H9 (cell line): ENCODE measurements around the gene BCAR3. TPM values are rescaled to one million over a fixed set of nuclear protein-coding genes. Genes with fewer than 3 reads are reported as not detected.

Experiments
- DNase-seq: peaks from one replicate; pipeline ENCODE4 v3.0.0-alpha.2; 2017
- H2AFZ ChIP-seq: one replicate; pipeline ENCODE4 v1.6.1; 2013; ENCODE audit warnings: mild to moderate bottlenecking, low read length, control low read depth, moderate library complexity
- H2AK5ac ChIP-seq: 2 replicates; pipeline ENCODE4 v1.6.1; 2013; ENCODE audit warnings: low read length, control low read depth, mixed read lengths; ENCODE audit not compliant: insufficient read length
- H2BK120ac ChIP-seq: one replicate; pipeline ENCODE4 v1.6.1; 2013; ENCODE audit warnings: low read depth, mild to moderate bottlenecking, low read length, control low read depth, inconsistent platforms; ENCODE audit not compliant: poor library complexity, severe bottlenecking
- H2BK12ac ChIP-seq: 2 replicates; pipeline ENCODE4 v1.6.1; 2013; ENCODE audit warnings: low read length, control low read depth, mixed read lengths, low read depth; ENCODE audit not compliant: insufficient read length
- H2BK15ac ChIP-seq: 2 replicates; pipeline ENCODE4 v1.6.1; 2013; ENCODE audit warnings: low read depth, low read length, control low read depth
- H2BK20ac ChIP-seq: one replicate; pipeline ENCODE4 v1.6.1; 2013; ENCODE audit warnings: low read depth, mild to moderate bottlenecking, low read length, control low read depth, inconsistent platforms; ENCODE audit not compliant: poor library complexity, severe bottlenecking
- H2BK5ac ChIP-seq: 2 replicates; pipeline ENCODE4 v1.6.1; 2013; ENCODE audit warnings: low read length, control low read depth, mixed read lengths; ENCODE audit not compliant: insufficient read length
- H3K14ac ChIP-seq: 2 replicates; pipeline ENCODE4 v1.6.1; 2013; ENCODE audit warnings: low read length, control low read depth; ENCODE audit not compliant: insufficient read depth
- H3K18ac ChIP-seq: 2 replicates; pipeline ENCODE4 v1.6.1; 2013; ENCODE audit warnings: low read depth, mild to moderate bottlenecking, mixed read lengths, low read length, control low read depth; ENCODE audit not compliant: insufficient read length
- H3K23ac ChIP-seq: 2 replicates; pipeline ENCODE4 v1.6.1; 2013; ENCODE audit warnings: low read length, control low read depth, mixed read lengths, low read depth; ENCODE audit not compliant: insufficient read length
- H3K23me2 ChIP-seq: 2 replicates; pipeline ENCODE4 v1.6.1; 2013; ENCODE audit warnings: low read depth, mild to moderate bottlenecking, mixed read lengths, low read length, control low read depth; ENCODE audit not compliant: insufficient read length, poor library complexity, severe bottlenecking
- H3K27ac ChIP-seq: 2 replicates; pipeline ENCODE4 v1.5.1; 2013; ENCODE audit warnings: low read length, control low read depth, mixed read lengths, low read depth; ENCODE audit not compliant: insufficient read length
- H3K27me3 ChIP-seq: 2 replicates; pipeline ENCODE4 v1.6.1; 2013; ENCODE audit warnings: low read length, control low read depth, inconsistent platforms; ENCODE audit not compliant: insufficient read depth
- H3K4ac ChIP-seq: 2 replicates; pipeline ENCODE4 v1.6.1; 2013; ENCODE audit warnings: low read depth, mild to moderate bottlenecking, control low read depth, inconsistent platforms, low read length, moderate library complexity
- H3K4me1 ChIP-seq: 2 replicates; pipeline ENCODE4 v1.6.1; 2013; ENCODE audit warnings: low read length, control low read depth, inconsistent platforms; ENCODE audit not compliant: insufficient read depth
- H3K4me2 ChIP-seq: 2 replicates; pipeline ENCODE4 v1.6.1; 2013; ENCODE audit warnings: low read length, control low read depth, mixed read lengths; ENCODE audit not compliant: insufficient read length, insufficient read depth
- H3K56ac ChIP-seq: 2 replicates; pipeline ENCODE4 v1.6.1; 2013; ENCODE audit warnings: low read depth, mild to moderate bottlenecking, mixed read lengths, low read length, control low read depth; ENCODE audit not compliant: insufficient read length
- H3K79me1 ChIP-seq: 2 replicates; pipeline ENCODE4 v1.6.1; 2013; ENCODE audit warnings: low read depth, mild to moderate bottlenecking, moderate library complexity, low read length, control low read depth, inconsistent platforms; ENCODE audit not compliant: insufficient read depth, poor library complexity, severe bottlenecking
- H3K79me2 ChIP-seq: 2 replicates; pipeline ENCODE4 v1.6.1; 2013; ENCODE audit warnings: low read length, control low read depth, inconsistent platforms; ENCODE audit not compliant: insufficient read depth
- H3K9ac ChIP-seq: 2 replicates; pipeline ENCODE4 v1.6.1; 2013; ENCODE audit warnings: low read length, control low read depth, mixed read lengths; ENCODE audit not compliant: insufficient read length; ENCODE audit errors: extremely low read depth
- H3K9me3 ChIP-seq: one replicate; pipeline ENCODE4 v1.6.1; 2013; ENCODE audit warnings: low read depth, low read length, inconsistent platforms; ENCODE audit not compliant: control insufficient read depth
- H3T11ph ChIP-seq: one replicate; pipeline ENCODE4 v1.6.1; 2013; ENCODE audit warnings: mild to moderate bottlenecking, low read length, control low read depth, inconsistent platforms
- H4K20me1 ChIP-seq: one replicate; pipeline ENCODE4 v1.6.1; 2013; ENCODE audit not compliant: control insufficient read depth, insufficient read length, insufficient read depth
- H4K5ac ChIP-seq: 2 replicates; pipeline ENCODE4 v1.6.1; 2013; ENCODE audit warnings: low read depth, mild to moderate bottlenecking, mixed read lengths, low read length, control low read depth; ENCODE audit not compliant: insufficient read length
- H4K8ac ChIP-seq: replicated peaks from 2 replicates; pipeline ENCODE4 v1.6.1; 2013; ENCODE audit warnings: low read length, control low read depth, mixed read lengths, low read depth; ENCODE audit not compliant: insufficient read length
- H4K91ac ChIP-seq: 2 replicates; pipeline ENCODE4 v1.6.1; 2013; ENCODE audit warnings: low read depth, mild to moderate bottlenecking, moderate library complexity, mixed read lengths, low read length, control low read depth; ENCODE audit not compliant: insufficient read length
- H3K27ac Mint-ChIP-seq, 3 experiments: 2 replicates in 2 of 3; 3 replicates in 1 of 3; pipeline ENCODE4 v1.8.0; 2020 to 2021; ENCODE audit warnings: mixed read lengths in 3 of 3, mild to moderate bottlenecking in 1 of 3, moderate library complexity in 1 of 3
- H3K27me3 Mint-ChIP-seq: 2 replicates; pipeline ENCODE4 v1.8.0; 2021; ENCODE audit warnings: low read depth, mild to moderate bottlenecking, moderate library complexity, mixed read lengths
- H3K36me3 Mint-ChIP-seq, 3 experiments: 2 replicates in 2 of 3; 3 replicates in 1 of 3; pipeline ENCODE4 v1.8.0; 2020 to 2021; ENCODE audit warnings: low read depth in 3 of 3, mixed read lengths in 3 of 3; ENCODE audit not compliant: insufficient read depth in 1 of 3
- H3K4me1 Mint-ChIP-seq, 2 experiments: 2 replicates each; pipeline ENCODE4 v1.8.0; 2020; ENCODE audit warnings: mixed read lengths in 2 of 2
- H3K4me3 Mint-ChIP-seq, 2 experiments: 2 replicates in 1 of 2; 3 replicates in 1 of 2; pipeline ENCODE4 v1.8.0; 2020 to 2021; ENCODE audit warnings: mild to moderate bottlenecking in 2 of 2, mixed read lengths in 2 of 2, moderate library complexity in 1 of 2
- H3K9me3 Mint-ChIP-seq, 2 experiments: 2 replicates in 1 of 2; 3 replicates in 1 of 2; pipeline ENCODE4 v1.8.0; 2020; ENCODE audit warnings: mild to moderate bottlenecking in 2 of 2, mixed read lengths in 2 of 2, moderate library complexity in 1 of 2
- WGBS: extraction: QIAGEN DNeasy Blood & Tissue Kit; methylation state at CpG from one replicate; pipeline ENCODE4 v1.1.7; 2013; ENCODE audit warnings: missing lambda C conversion rate, low lambda C conversion rate, mixed read lengths; ENCODE audit not compliant: insufficient read length; ENCODE audit errors: extremely low coverage; 5-methylcytosine and 5-hydroxymethylcytosine counted together
- total RNA-seq: library from RNA; stranded (reverse); gene quantifications from 2 replicates; pipeline ENCODE4 v1.2.1, GENCODE V29; 2021
- TF ChIP-seq, protein P1 (sequence below): fragments of 200-600 bp; sonication (generic); conservative IDR thresholded peaks from 3 replicates; pipeline ENCODE4 v1.8.0; 2021; ENCODE audit warnings: antibody characterized with exemption, mild to moderate bottlenecking

Gene BCAR3
- total RNA-seq, 1 experiment from 2014 or later = 4.9 TPM

- H3K9me3 ChIP-seq = no peaks in the 10 kb centered on the region
- Mint-ChIP-seq H3K36me3 (peaks cover 0 to 3% (median 2%) of the 10 kb centered on the region in 3 experiments; a peak in 2 of 7 replicates), H3K4me3 (no peak overlapping the region; a peak in 1 of 5 replicates), H3K4me1 (peaks cover 45 to 48% of the 10 kb centered on the region in 2 experiments), H3K9me3 (no peaks in the 10 kb centered on the region), H3K27ac (no peak overlapping the region), H3K27me3 (peaks cover 42% of the 10 kb centered on the region)
- WGBS = no CpG with 5 or more reads among the region's 4 CpGs
- no peaks in the 10 kb centered on the region for H3K27me3 ChIP-seq
- H2AK5ac ChIP-seq = no peak overlapping the region
- no peak overlapping the region for H3K27ac ChIP-seq
- no peak overlapping the region for H2BK120ac ChIP-seq
- no peak overlapping the region for H3K4me2 ChIP-seq
- TF ChIP-seq, protein P1, sequence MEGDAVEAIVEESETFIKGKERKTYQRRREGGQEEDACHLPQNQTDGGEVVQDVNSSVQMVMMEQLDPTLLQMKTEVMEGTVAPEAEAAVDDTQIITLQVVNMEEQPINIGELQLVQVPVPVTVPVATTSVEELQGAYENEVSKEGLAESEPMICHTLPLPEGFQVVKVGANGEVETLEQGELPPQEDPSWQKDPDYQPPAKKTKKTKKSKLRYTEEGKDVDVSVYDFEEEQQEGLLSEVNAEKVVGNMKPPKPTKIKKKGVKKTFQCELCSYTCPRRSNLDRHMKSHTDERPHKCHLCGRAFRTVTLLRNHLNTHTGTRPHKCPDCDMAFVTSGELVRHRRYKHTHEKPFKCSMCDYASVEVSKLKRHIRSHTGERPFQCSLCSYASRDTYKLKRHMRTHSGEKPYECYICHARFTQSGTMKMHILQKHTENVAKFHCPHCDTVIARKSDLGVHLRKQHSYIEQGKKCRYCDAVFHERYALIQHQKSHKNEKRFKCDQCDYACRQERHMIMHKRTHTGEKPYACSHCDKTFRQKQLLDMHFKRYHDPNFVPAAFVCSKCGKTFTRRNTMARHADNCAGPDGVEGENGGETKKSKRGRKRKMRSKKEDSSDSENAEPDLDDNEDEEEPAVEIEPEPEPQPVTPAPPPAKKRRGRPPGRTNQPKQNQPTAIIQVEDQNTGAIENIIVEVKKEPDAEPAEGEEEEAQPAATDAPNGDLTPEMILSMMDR = no peak
- H4K91ac ChIP-seq = no peak overlapping the region
- H3K4me1 ChIP-seq = peaks cover 6% of the 10 kb centered on the region; the same call in 1 of the 2 replicates
- H3K23ac ChIP-seq = no peak overlapping the region
- peaks cover 7% of the 10 kb centered on the region for H3K23me2 ChIP-seq
- no peak overlapping the region for H3K14ac ChIP-seq
- H2BK5ac ChIP-seq = no peak overlapping the region
- no peak overlapping the region for H3K4ac ChIP-seq
- H4K8ac ChIP-seq = no peak overlapping the region
- H2BK12ac ChIP-seq = no peak overlapping the region
- H2BK15ac ChIP-seq = no peak overlapping the region
- DNase-seq = no peak
- H3K56ac ChIP-seq = no peak overlapping the region
- no peak overlapping the region for H3K18ac ChIP-seq
- peaks cover 2% of the 10 kb centered on the region; the same call in 1 of the 2 replicates for H3K79me2 ChIP-seq
- no peak overlapping the region for H4K5ac ChIP-seq
- no peak overlapping the region for H3K9ac ChIP-seq
- H2AFZ ChIP-seq = no peak overlapping the region
- H4K20me1 ChIP-seq = no peaks in the 10 kb centered on the region
- H3K79me1 ChIP-seq = no peaks in the 10 kb centered on the region
- no peak overlapping the region for H3T11ph ChIP-seq
- H2BK20ac ChIP-seq = no peak overlapping the region
These were observed 2.1 kb downstream of the BCAR3 start for GRCh38 chr1:93679546-93679945.
